ENCODE data around the gene PRKCE. TPM values are rescaled to one million over a fixed set of nuclear protein-coding genes. Genes with fewer than 3 reads are reported as not detected.

PRKCE gene
- total RNA-seq, 1 donor from 2014 or later, result 4.6 TPM

- Histone ChIP-seq H3K4me1 (no peaks in the 10 kb centered on the region), H3K9me3 (no peaks in the 10 kb centered on the region), H3K4me3 (no peak overlapping the region), H3K27me3 (no peaks in the 10 kb centered on the region), H3K36me3 (no peaks in the 10 kb centered on the region), H3K27ac (no peak overlapping the region)
- no peak for DNase-seq (ENCODE audit: low spot score in 2 of 2)
- intact Hi-C loops (cut with DNase I), result no loop called here
- TF ChIP-seq CTCF (IDR thresholded peaks at IDR 0.05), result no peak
These were observed 423.0 kb downstream of the PRKCE start for GRCh38 chr2:46074501-46074900.

- H3K4me1 ChIP-seq, result no peaks in the 10 kb centered on the region
- no peaks in the 10 kb centered on the region for H3K27me3 ChIP-seq
- DNase-seq (ENCODE audit: low spot score in 2 of 2), result no peak
- intact Hi-C loops (cut with DNase I), result no loop called here
- H3K27ac ChIP-seq, result no peak overlapping the region
- no peak for TF ChIP-seq CTCF (IDR thresholded peaks at IDR 0.05)
- H3K9me3 ChIP-seq, result no peaks in the 10 kb centered on the region
- H3K4me3 ChIP-seq, result no peak overlapping the region
- H3K36me3 ChIP-seq, result no peaks in the 10 kb centered on the region
These were observed 424.4 kb downstream of the PRKCE start for GRCh38 chr2:46075848-46076247.

- no peak for DNase-seq (ENCODE audit: low spot score in 2 of 2)
- intact Hi-C loops (cut with DNase I), result no loop called here
- no peaks in the 10 kb centered on the region for H3K9me3 ChIP-seq
- no peaks in the 10 kb centered on the region for H3K4me1 ChIP-seq
- no peak for TF ChIP-seq CTCF (IDR thresholded peaks at IDR 0.05)
- no peak overlapping the region for H3K4me3 ChIP-seq
- H3K27me3 ChIP-seq, result no peaks in the 10 kb centered on the region
- H3K27ac ChIP-seq, result no peak overlapping the region
- H3K36me3 ChIP-seq, result no peaks in the 10 kb centered on the region
These were observed 424.8 kb downstream of the PRKCE start for GRCh38 chr2:46076251-46076650.

GRCh38 chr2:46076875-46077274 lies 425.4 kb downstream of the PRKCE start:
- no peaks in the 10 kb centered on the region for H3K27me3 ChIP-seq
- H3K27ac ChIP-seq, result no peak overlapping the region
- intact Hi-C loops (cut with DNase I), result no loop called here

GRCh38 chr2:46077522-46078107 lies 426.1 kb downstream of the PRKCE start:
- H3K27ac ChIP-seq, result no peak overlapping the region
- H3K27me3 ChIP-seq, result no peaks in the 10 kb centered on the region
- no peak for DNase-seq (ENCODE audit: low spot score in 2 of 2)
- no peaks in the 10 kb centered on the region for H3K4me1 ChIP-seq
- H3K36me3 ChIP-seq, result no peaks in the 10 kb centered on the region
- no peak overlapping the region for H3K4me3 ChIP-seq
- no peak for TF ChIP-seq CTCF (IDR thresholded peaks at IDR 0.05)
- H3K9me3 ChIP-seq, result no peaks in the 10 kb centered on the region
- intact Hi-C loops (cut with DNase I), result no loop called here

More at GRCh38 chr2:46076875-46077274, 425.4 kb downstream of the PRKCE start:
- DNase-seq (ENCODE audit: low spot score in 2 of 2), result no peak
- Histone ChIP-seq H3K4me1 (no peaks in the 10 kb centered on the region), H3K9me3 (no peaks in the 10 kb centered on the region), H3K36me3 (no peaks in the 10 kb centered on the region), H3K4me3 (no peak overlapping the region)
- TF ChIP-seq CTCF (IDR thresholded peaks at IDR 0.05), result no peak

Data from ascending aorta (tissue), 2 donors.